Retinal pigment epithelial cell (primary cell): Measurements from ENCODE around the gene SLF1.

Experiments used
- DNase-seq: peaks from one replicate; pipeline ENCODE4 v3.0.0-alpha.2; 2010; ENCODE audit warnings: low read depth
- H3K4me3 ChIP-seq: 2 replicates; pipeline ENCODE4 v1.5.1; 2011; ENCODE audit warnings: mild to moderate bottlenecking, low read length, control low read depth, moderate library complexity
- CTCF ChIP-seq: conservative IDR thresholded peaks from 2 replicates; pipeline ENCODE4 v1.5.1; 2011; ENCODE audit warnings: low read depth, low read length, control low read depth, inconsistent platforms

The SLF1 gene

GRCh38 chr5:94614156-94614805 lies 4.2 kb upstream of the SLF1 start:
- TF ChIP-seq CTCF: no peak
- DNase-seq: no peak
- H3K4me3 ChIP-seq: no peak overlapping the region

- no peak for DNase-seq
- no peak overlapping the region for H3K4me3 ChIP-seq
- no peak for TF ChIP-seq CTCF
Observed at GRCh38 chr5:94615862-94616261, 2.6 kb upstream of the SLF1 start.

- H3K4me3 ChIP-seq: peak overlapping the region; percentile 92
- peak; percentile 10 for DNase-seq
- TF ChIP-seq CTCF: no peak
Observed at GRCh38 chr5:94618029-94618492, 408 bp upstream of the SLF1 start.

GRCh38 chr5:94620256-94620655 lies 1.8 kb downstream of the SLF1 start:
- H3K4me3 ChIP-seq: no peak overlapping the region
- no peak for TF ChIP-seq CTCF
- no peak for DNase-seq

GRCh38 chr5:94621763-94622162 lies 3.3 kb downstream of the SLF1 start:
- no peak overlapping the region for H3K4me3 ChIP-seq
- TF ChIP-seq CTCF: no peak
- DNase-seq: no peak

- TF ChIP-seq CTCF: no peak
- DNase-seq: no peak
- H3K4me3 ChIP-seq: no peak overlapping the region
Observed at GRCh38 chr5:94623011-94623410, 4.5 kb downstream of the SLF1 start.

- no peak overlapping the region for H3K4me3 ChIP-seq
- no peak for DNase-seq
- TF ChIP-seq CTCF: no peak
Observed at GRCh38 chr5:94623877-94624276, 5.4 kb downstream of the SLF1 start.
